IPS-20b (cell line): ENCODE results near the gene ADAMTS9.

Source experiments
- H3K27ac ChIP-seq: one replicate; pipeline ENCODE4 v1.5.1; 2013; ENCODE audit warnings: low read length
- H3K27me3 ChIP-seq: 2 replicates; pipeline ENCODE4 v1.6.1; 2013; ENCODE audit warnings: mild to moderate bottlenecking, low read length, inconsistent platforms; ENCODE audit not compliant: insufficient read depth
- H3K36me3 ChIP-seq: 2 replicates; pipeline ENCODE4 v1.6.1; 2013; ENCODE audit warnings: low read depth, mild to moderate bottlenecking, inconsistent platforms, low read length, moderate library complexity; ENCODE audit not compliant: insufficient read depth
- H3K4me1 ChIP-seq: 2 replicates; pipeline ENCODE4 v1.6.1; 2013; ENCODE audit warnings: mild to moderate bottlenecking, control low read depth, inconsistent platforms, low read length, moderate library complexity; ENCODE audit not compliant: insufficient read depth
- H3K4me3 ChIP-seq: 2 replicates; pipeline ENCODE4 v1.5.1; 2013; ENCODE audit warnings: mild to moderate bottlenecking, low read length, inconsistent platforms
- H3K9ac ChIP-seq: 2 replicates; pipeline ENCODE4 v1.6.1; 2013; ENCODE audit warnings: low read depth, mild to moderate bottlenecking, inconsistent platforms, low read length, moderate library complexity
- H3K9me3 ChIP-seq: 2 replicates; pipeline ENCODE4 v1.6.1; 2013; ENCODE audit warnings: mild to moderate bottlenecking, low read depth, low read length, inconsistent platforms; ENCODE audit not compliant: insufficient read depth

Gene ADAMTS9

DNA sequence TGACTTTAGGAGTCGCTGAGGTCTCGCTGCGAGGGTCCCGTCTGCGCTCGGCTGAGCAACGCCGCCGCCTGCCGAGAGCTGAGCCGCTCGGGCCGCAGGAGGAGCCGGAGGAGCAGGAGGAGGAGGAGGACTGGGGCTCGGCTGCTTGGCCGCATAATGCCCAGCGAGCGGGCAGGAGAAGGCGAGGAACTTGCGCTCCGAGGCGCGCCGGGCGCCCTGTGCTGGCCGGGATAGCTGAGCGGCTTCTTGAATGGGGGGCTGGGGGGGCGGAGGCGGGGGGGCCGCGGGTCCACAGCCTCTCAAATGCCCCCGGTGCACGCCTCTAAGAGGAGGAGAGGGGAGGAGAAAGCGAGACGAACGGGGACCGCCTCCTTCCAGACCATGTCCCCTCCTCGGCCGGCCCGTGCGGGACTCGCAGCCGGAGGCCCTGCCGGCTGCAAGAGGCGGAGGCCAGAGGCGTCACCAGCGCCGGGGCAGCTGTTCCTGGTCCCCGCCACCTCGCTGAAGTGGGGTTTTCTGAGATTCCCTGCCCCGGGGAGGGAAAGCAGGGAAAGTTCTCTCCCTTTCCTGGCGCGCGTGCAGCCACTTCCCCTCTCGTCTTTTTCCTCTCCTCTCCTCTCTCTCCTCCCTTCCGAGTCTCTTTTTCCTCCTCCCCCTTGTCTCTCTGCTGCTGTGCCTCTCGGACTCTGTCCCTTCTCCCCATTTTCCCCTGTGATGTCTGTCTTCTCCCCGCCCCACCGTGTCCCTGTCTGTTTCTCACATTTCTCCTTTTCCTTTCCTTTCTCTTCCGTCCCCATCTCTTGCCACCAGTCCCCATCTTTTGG is at the start of gene ADAMTS9:
Gene ADAMTS9 (minus strand): TSS at position 220 of the 824 bp plus-strand sequence. CDS start 343 bp downstream, outside the sequence.
- H3K36me3 ChIP-seq: no peaks in the 10 kb centered on the region
- peak within 1 kb of the TSS; percentile 16; the same call in 1 of the 2 replicates for H3K9ac ChIP-seq
- no peak within 1 kb of the TSS for H3K27ac ChIP-seq
- H3K4me1 ChIP-seq: peaks cover 35% of the 10 kb centered on the region
- H3K4me3 ChIP-seq: peak within 1 kb of the TSS; percentile 82
- H3K9me3 ChIP-seq: no peaks in the 10 kb centered on the region
- H3K27me3 ChIP-seq: peaks cover 84% of the 10 kb centered on the region

DNA sequence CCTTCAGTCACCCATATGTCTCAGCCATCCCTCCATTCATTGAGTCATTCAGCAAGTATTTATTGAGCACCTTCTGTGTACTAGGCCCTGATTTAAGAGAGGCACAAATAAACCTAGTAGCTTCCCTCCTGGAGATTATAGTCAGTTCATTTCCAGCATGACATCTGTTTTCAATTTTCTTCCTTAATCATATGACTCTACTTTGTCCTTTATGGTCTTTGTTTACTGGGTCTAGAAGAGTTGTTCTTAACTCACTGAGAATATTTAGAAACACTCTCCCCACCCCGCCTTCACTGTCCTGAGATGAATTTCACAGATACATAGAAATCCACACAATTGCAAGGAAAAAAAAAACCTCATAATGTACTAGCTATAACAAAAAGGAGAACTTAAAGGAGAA is 44.8 kb upstream of the ADAMTS9 start:
- no peak overlapping the region for H3K4me3 ChIP-seq
- no peak overlapping the region for H3K9ac ChIP-seq
- no peak overlapping the region for H3K27ac ChIP-seq
- no peaks in the 10 kb centered on the region for H3K4me1 ChIP-seq
- no peaks in the 10 kb centered on the region for H3K9me3 ChIP-seq
- H3K36me3 ChIP-seq: no peaks in the 10 kb centered on the region
- H3K27me3 ChIP-seq: no peaks in the 10 kb centered on the region

GRCh38 chr3:64730681-64731080 is 42.9 kb upstream of the ADAMTS9 start:
- H3K4me1 ChIP-seq: peaks cover 7% of the 10 kb centered on the region; the same call in 1 of the 2 replicates
- H3K27ac ChIP-seq: no peak overlapping the region
- H3K9me3 ChIP-seq: no peaks in the 10 kb centered on the region
- H3K36me3 ChIP-seq: no peaks in the 10 kb centered on the region
- no peak overlapping the region for H3K9ac ChIP-seq
- no peak overlapping the region for H3K4me3 ChIP-seq
- H3K27me3 ChIP-seq: no peaks in the 10 kb centered on the region

GRCh38 chr3:64728994-64729393 is 41.2 kb upstream of the ADAMTS9 start:
- Histone ChIP-seq H3K9me3 (no peaks in the 10 kb centered on the region), H3K27ac (no peak overlapping the region), H3K27me3 (no peaks in the 10 kb centered on the region), H3K36me3 (no peaks in the 10 kb centered on the region), H3K4me3 (no peak overlapping the region), H3K9ac (no peak overlapping the region), H3K4me1 (peaks cover 11% of the 10 kb centered on the region; the same call in 1 of the 2 replicates)

DNA sequence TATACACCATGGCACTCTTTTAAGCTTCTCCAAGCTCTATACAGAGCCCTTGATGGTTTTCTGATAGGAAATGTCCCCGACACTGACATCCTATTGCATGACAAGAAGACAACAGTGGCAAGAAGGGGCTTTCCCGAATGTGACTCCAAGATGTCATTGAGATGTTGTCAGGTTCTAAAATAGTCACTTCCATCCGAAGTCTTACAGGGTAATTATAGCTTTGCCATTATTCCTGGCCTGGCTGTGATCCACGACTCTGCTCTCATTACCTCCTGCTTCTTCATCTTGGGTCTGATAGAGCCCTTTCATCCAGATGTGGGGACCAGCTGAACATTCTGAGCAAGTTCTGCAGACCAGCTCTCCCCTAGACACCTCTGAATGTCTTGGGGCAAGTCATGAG is 40.6 kb upstream of the ADAMTS9 start:
- H3K4me3 ChIP-seq: no peak overlapping the region
- H3K27me3 ChIP-seq: no peaks in the 10 kb centered on the region
- H3K27ac ChIP-seq: no peak overlapping the region
- H3K9ac ChIP-seq: no peak overlapping the region
- peaks cover 11% of the 10 kb centered on the region; the same call in 1 of the 2 replicates for H3K4me1 ChIP-seq
- H3K36me3 ChIP-seq: no peaks in the 10 kb centered on the region
- no peaks in the 10 kb centered on the region for H3K9me3 ChIP-seq

DNA sequence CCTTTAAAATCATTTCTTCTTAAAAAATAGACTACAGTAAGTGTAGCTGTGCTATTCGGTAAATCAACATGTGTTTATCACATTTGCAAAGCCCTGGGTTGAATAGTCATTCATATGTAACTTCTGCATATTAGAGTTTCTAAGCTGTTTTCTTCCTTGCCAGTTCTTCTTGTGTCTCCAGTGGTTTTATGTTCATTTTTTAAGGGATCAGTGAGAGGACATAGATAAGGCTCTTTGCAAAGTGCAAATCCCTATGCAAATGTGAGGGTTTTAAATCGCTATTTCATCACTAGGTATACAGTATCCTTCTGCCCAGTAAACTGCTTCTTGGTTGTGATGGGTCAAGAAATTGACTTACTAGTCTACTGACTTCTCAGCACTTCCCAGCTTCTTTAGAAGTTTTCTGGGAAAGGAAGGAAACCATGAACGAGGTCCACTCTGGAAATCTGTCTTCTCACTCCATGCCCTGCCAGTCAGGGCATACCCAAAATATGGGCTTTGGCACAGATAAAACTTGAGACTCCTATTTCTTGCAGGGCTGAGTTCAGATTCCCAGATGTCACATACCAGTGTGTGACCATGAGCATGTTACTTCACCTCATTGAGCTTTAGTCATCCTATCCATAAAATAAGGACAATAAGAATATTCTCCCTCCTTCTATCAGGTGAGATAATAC is 38.8 kb upstream of the ADAMTS9 start:
- no peak overlapping the region for H3K27ac ChIP-seq
- no peaks in the 10 kb centered on the region for H3K9me3 ChIP-seq
- H3K27me3 ChIP-seq: no peaks in the 10 kb centered on the region
- H3K9ac ChIP-seq: no peak overlapping the region
- H3K4me3 ChIP-seq: no peak overlapping the region
- H3K36me3 ChIP-seq: no peaks in the 10 kb centered on the region
- H3K4me1 ChIP-seq: peaks cover 11% of the 10 kb centered on the region; the same call in 1 of the 2 replicates

- Histone ChIP-seq H3K9ac (no peak overlapping the region), H3K4me3 (no peak overlapping the region), H3K9me3 (no peaks in the 10 kb centered on the region), H3K27ac (no peak overlapping the region), H3K36me3 (no peaks in the 10 kb centered on the region), H3K27me3 (no peaks in the 10 kb centered on the region), H3K4me1 (no peaks in the 10 kb centered on the region)
Measured at GRCh38 chr3:64718976-64719375, 31.2 kb upstream of the ADAMTS9 start.

DNA sequence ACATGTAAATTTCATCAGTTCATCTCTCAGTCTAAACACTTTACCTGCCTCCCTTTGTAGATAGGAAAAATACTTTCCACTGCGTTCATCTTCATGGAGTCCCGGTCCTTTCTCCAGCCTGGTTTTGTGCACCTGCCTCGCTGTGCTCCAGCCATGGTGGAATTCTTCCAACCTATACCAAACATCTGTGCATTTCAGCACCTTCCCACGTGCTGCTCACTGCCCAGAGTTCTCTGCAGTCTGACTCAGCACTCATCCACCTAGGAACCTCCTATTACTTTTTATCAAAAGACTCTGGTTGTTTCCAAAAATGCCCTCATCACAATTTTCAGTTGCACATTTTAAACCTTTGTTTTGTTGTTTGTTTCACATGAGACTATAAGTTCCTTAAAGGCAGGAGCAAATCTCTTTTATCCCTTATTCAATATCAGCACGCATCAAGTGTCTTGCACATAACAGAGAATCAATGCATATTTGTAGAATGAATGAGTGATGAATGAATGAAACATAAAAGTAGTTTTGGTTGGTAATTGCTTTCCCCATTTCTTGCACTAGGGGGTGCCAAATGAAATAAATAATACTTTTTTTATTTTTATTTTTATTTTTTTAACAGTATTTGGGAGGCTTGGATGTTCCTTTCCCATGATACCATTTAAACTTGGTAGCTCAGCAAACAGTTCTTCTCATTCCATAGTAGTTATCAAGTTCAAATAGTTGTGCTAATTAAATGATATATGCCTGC is 30.2 kb upstream of the ADAMTS9 start:
- Histone ChIP-seq H3K27ac (no peak overlapping the region), H3K9me3 (no peaks in the 10 kb centered on the region), H3K9ac (no peak overlapping the region), H3K4me1 (no peaks in the 10 kb centered on the region), H3K36me3 (no peaks in the 10 kb centered on the region), H3K4me3 (no peak overlapping the region), H3K27me3 (no peaks in the 10 kb centered on the region)

- H3K27me3 ChIP-seq: no peaks in the 10 kb centered on the region
- no peaks in the 10 kb centered on the region for H3K36me3 ChIP-seq
- no peaks in the 10 kb centered on the region for H3K9me3 ChIP-seq
- no peak overlapping the region for H3K9ac ChIP-seq
- no peak overlapping the region for H3K4me3 ChIP-seq
- no peak overlapping the region for H3K27ac ChIP-seq
- H3K4me1 ChIP-seq: no peaks in the 10 kb centered on the region
Measured at GRCh38 chr3:64717411-64717810, 29.6 kb upstream of the ADAMTS9 start.

DNA sequence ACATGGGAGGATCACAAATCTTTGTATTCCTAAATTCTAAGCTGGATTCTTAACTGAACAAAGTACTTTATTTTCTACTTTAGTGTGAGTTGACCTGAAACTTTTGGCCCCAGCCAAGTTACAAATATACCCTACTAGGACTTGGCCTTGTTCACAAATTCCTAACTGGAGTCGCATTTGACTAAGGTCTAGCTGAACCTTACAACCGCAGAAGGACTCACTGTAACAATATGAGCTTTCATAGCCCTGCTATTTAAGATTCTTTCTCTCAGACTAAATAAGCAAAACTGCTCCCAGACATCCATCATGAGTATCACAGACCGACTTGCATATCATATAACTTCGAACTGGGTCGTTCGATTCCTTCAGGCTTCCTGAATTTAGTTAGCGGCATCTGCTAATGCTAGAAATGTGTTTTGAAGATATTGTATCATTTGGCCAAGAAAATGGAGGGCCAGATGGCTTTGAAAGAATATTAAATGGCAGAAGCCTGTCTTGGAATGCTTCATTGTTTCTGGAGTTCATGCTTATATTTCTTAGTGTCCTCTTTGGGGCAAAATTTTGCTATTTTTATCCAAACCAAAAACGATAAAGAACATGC is 28.4 kb upstream of the ADAMTS9 start:
- H3K27ac ChIP-seq: no peak overlapping the region

GRCh38 chr3:64715211-64715982 is 27.6 kb upstream of the ADAMTS9 start:
- H3K9me3 ChIP-seq: no peaks in the 10 kb centered on the region
- H3K27ac ChIP-seq: no peak overlapping the region
- no peak overlapping the region for H3K9ac ChIP-seq
- H3K27me3 ChIP-seq: no peaks in the 10 kb centered on the region
- no peaks in the 10 kb centered on the region for H3K36me3 ChIP-seq
- H3K4me3 ChIP-seq: no peak overlapping the region
- H3K4me1 ChIP-seq: no peaks in the 10 kb centered on the region

More for the DNA sequence above, 28.4 kb upstream of the ADAMTS9 start:
- Histone ChIP-seq H3K27me3 (no peaks in the 10 kb centered on the region), H3K4me1 (no peaks in the 10 kb centered on the region), H3K9me3 (no peaks in the 10 kb centered on the region), H3K36me3 (no peaks in the 10 kb centered on the region), H3K9ac (no peak overlapping the region), H3K4me3 (no peak overlapping the region)
